NT2/D1 (cell line): ENCODE measurements around the gene FBXL13.

ENCODE experiments used
- SUZ12 ChIP-seq: IDR thresholded peaks from 2 replicates; pipeline ENCODE4 v1.6.1; 2011; ENCODE audit not compliant: insufficient read length, insufficient read depth; ENCODE audit errors: extremely low read depth
- YY1 ChIP-seq: IDR thresholded peaks from 2 replicates; pipeline ENCODE4 v1.6.1; 2011; ENCODE audit not compliant: insufficient read length, insufficient read depth
- ZNF274 ChIP-seq: IDR thresholded peaks from 2 replicates; pipeline ENCODE4 v1.6.1; 2011; ENCODE audit warnings: mild to moderate bottlenecking, low read depth, low read length

- TF ChIP-seq YY1 (no peak), SUZ12 (no peak), ZNF274 (no peak)
These were observed 82.9 kb downstream of the FBXL13 start for GRCh38 chr7:102991540-102992214.
